Measurements from ENCODE around the gene PITHD1. TPM values are rescaled to one million over a fixed set of nuclear protein-coding genes. Genes with fewer than 3 reads are reported as not detected.
"Not testable (repeated sequence)": the region's sequence is repeated elsewhere in the genome, so short reads cannot be mapped to it uniquely, and the experiment has no call there.

PITHD1 gene
- total RNA-seq, 1 donor, result 31.1 TPM

GRCh38 chr1:23800400-23801337, 22.5 kb downstream of the PITHD1 start, which contains the start of gene GALE:
TSS of gene GALE (minus strand) at chr1:23800754. CDS start at chr1:23799007, 1,747 bp downstream.
- Histone ChIP-seq H3K27me3 (ENCODE audit: insufficient read depth, low read length) (no peaks in the 10 kb centered on the region), H3K27ac (ENCODE audit: low read depth, low read length) (peak within 1 kb of the TSS; percentile 63), H3K79me2 (ENCODE audit: insufficient read depth, low read length) (no peaks in the 10 kb centered on the region), H3K4me1 (ENCODE audit: insufficient read depth, low read length) (peaks cover 16% of the 10 kb centered on the region), H3K4me3 (ENCODE audit: insufficient read depth, low read length) (peak within 1 kb of the TSS; percentile 92), H3K9me3 (ENCODE audit: low read depth, low read length) (no peaks in the 10 kb centered on the region), H2AFZ (ENCODE audit: low read length) (peak within 1 kb of the TSS; percentile 74), H3K4me2 (ENCODE audit: insufficient read depth, low read length) (peak within 1 kb of the TSS; percentile 97), H4K20me1 (ENCODE audit: insufficient read depth, low read length) (no peaks in the 10 kb centered on the region), H3K36me3 (ENCODE audit: insufficient read depth, low read length) (peaks cover 35% of the 10 kb centered on the region)
- DNase-seq (ENCODE audit: insufficient read length, low spot score, missing footprints), result peak; percentile 100
- TF ChIP-seq CTCF (IDR thresholded peaks at IDR 0.05; ENCODE audit: extremely low read depth, low read depth, low read length), result no peak

- Histone ChIP-seq H3K4me1 (ENCODE audit: insufficient read depth, low read length) (peaks cover 16% of the 10 kb centered on the region), H3K27me3 (ENCODE audit: insufficient read depth, low read length) (no peaks in the 10 kb centered on the region), H3K79me2 (ENCODE audit: insufficient read depth, low read length) (no peaks in the 10 kb centered on the region), H3K27ac (ENCODE audit: low read depth, low read length) (peak overlapping the region; percentile 63), H3K9me3 (ENCODE audit: low read depth, low read length) (no peaks in the 10 kb centered on the region), H3K4me2 (ENCODE audit: insufficient read depth, low read length) (peak overlapping the region; percentile 97), H4K20me1 (ENCODE audit: insufficient read depth, low read length) (no peaks in the 10 kb centered on the region), H3K36me3 (ENCODE audit: insufficient read depth, low read length) (peaks cover 34% of the 10 kb centered on the region), H3K4me3 (ENCODE audit: insufficient read depth, low read length) (peak overlapping the region; percentile 92), H2AFZ (ENCODE audit: low read length) (peak overlapping the region; percentile 74)
- TF ChIP-seq CTCF (IDR thresholded peaks at IDR 0.05; ENCODE audit: extremely low read depth, low read depth, low read length), result no peak
- peak; percentile 84 for DNase-seq (ENCODE audit: insufficient read length, low spot score, missing footprints)
Measured at GRCh38 chr1:23801338-23801748, 23.1 kb downstream of the PITHD1 start.

GRCh38 chr1:23801876-23802275, 23.7 kb downstream of the PITHD1 start:
- Histone ChIP-seq H2AFZ (ENCODE audit: low read length) (no peak overlapping the region), H4K20me1 (ENCODE audit: insufficient read depth, low read length) (no peaks in the 10 kb centered on the region), H3K36me3 (ENCODE audit: insufficient read depth, low read length) (peaks cover 33% of the 10 kb centered on the region), H3K27ac (ENCODE audit: low read depth, low read length) (no peak overlapping the region), H3K79me2 (ENCODE audit: insufficient read depth, low read length) (no peaks in the 10 kb centered on the region), H3K4me1 (ENCODE audit: insufficient read depth, low read length) (peaks cover 16% of the 10 kb centered on the region), H3K4me3 (ENCODE audit: insufficient read depth, low read length) (no peak overlapping the region), H3K9me3 (ENCODE audit: low read depth, low read length) (no peaks in the 10 kb centered on the region), H3K27me3 (ENCODE audit: insufficient read depth, low read length) (no peaks in the 10 kb centered on the region), H3K4me2 (ENCODE audit: insufficient read depth, low read length) (peak overlapping the region; percentile 97)
- TF ChIP-seq CTCF (IDR thresholded peaks at IDR 0.05; ENCODE audit: extremely low read depth, low read depth, low read length), result no peak
- DNase-seq (ENCODE audit: insufficient read length, low spot score, missing footprints), result peak; percentile 65

- not testable (repeated sequence) for H3K4me3 ChIP-seq (ENCODE audit: insufficient read depth, low read length); H3K27me3 ChIP-seq (ENCODE audit: insufficient read depth, low read length); H3K4me2 ChIP-seq (ENCODE audit: insufficient read depth, low read length); H3K79me2 ChIP-seq (ENCODE audit: insufficient read depth, low read length); H3K9me3 ChIP-seq (ENCODE audit: low read depth, low read length); H4K20me1 ChIP-seq (ENCODE audit: insufficient read depth, low read length); H3K27ac ChIP-seq (ENCODE audit: low read depth, low read length); DNase-seq (ENCODE audit: insufficient read length, low spot score, missing footprints); H2AFZ ChIP-seq (ENCODE audit: low read length)
- Histone ChIP-seq H3K4me1 (ENCODE audit: insufficient read depth, low read length) (peaks cover 16% of the 10 kb centered on the region), H3K36me3 (ENCODE audit: insufficient read depth, low read length) (peaks cover 26% of the 10 kb centered on the region)
Measured at GRCh38 chr1:23802809-23803342, 24.7 kb downstream of the PITHD1 start.
